ENCODE data around the gene KIRREL3.

GRCh38 chr11:126417091-126417862 lies 583.3 kb downstream of the KIRREL3 start:
- no peak for TF ChIP-seq CTCF (IDR thresholded peaks at IDR 0.05; ENCODE audit: insufficient read depth, low read length, poor library complexity, severe bottlenecking)
- TF ChIP-seq EZH2phosphoT487 (conservative IDR thresholded peaks at IDR 0.05; ENCODE audit: low read length) = no peak

All from SU-DHL-6 (cell line).